GM19025 (cell line): ENCODE measurements around the gene FRG2C.
"Not testable (repeated sequence)": the region's sequence is repeated elsewhere in the genome, so short reads cannot be mapped to it uniquely, and the experiment has no call there.

Experiments
- ATAC-seq: cut with Tn5 transposase; IDR thresholded peaks from one replicate; pipeline ENCODE4 v1.9.1; 2021; ENCODE audit warnings: mild to moderate bottlenecking, low read depth, moderate library complexity; ENCODE audit not compliant: unreplicated experiment

Gene FRG2C

GRCh38 chr3:75668759-75669347 lies 4.7 kb downstream of the FRG2C start:
- ATAC-seq, result not testable (repeated sequence)

- ATAC-seq, result not testable (repeated sequence)
Measured at GRCh38 chr3:75669348-75670297, 5.5 kb downstream of the FRG2C start.

GRCh38 chr3:75670298-75671286 lies 6.5 kb downstream of the FRG2C start:
- ATAC-seq, result not testable (repeated sequence)

- ATAC-seq, result not testable (repeated sequence)
Measured at GRCh38 chr3:75671287-75672139, 7.4 kb downstream of the FRG2C start.

- not testable (repeated sequence) for ATAC-seq
Measured at GRCh38 chr3:75672140-75672775, 8.1 kb downstream of the FRG2C start.

- ATAC-seq, result not testable (repeated sequence)
Measured at GRCh38 chr3:75683965-75684364, 19.8 kb downstream of the FRG2C start.

GRCh38 chr3:75687323-75687722 lies 23.2 kb downstream of the FRG2C start:
- no peak for ATAC-seq

- no peak for ATAC-seq
Measured at GRCh38 chr3:75692061-75692460, 27.9 kb downstream of the FRG2C start.
